HepG2 (cell line): ENCODE measurements around the gene ELAC1. TPM values are rescaled to one million over a fixed set of nuclear protein-coding genes. Genes with fewer than 3 reads are reported as not detected.

ENCODE experiments used
- ARID2 ChIP-seq: sonication (generic); formaldehyde crosslinking; IDR thresholded peaks from 2 replicates; pipeline ENCODE4 v1.8.1; 2022; ENCODE audit warnings: mild to moderate bottlenecking, missing genetic modification reagents, borderline replicate concordance
- CBFB ChIP-seq: sonication (generic); formaldehyde crosslinking; IDR thresholded peaks from 2 replicates; pipeline ENCODE4 v1.4.0; 2020; ENCODE audit warnings: missing genetic modification reagents
- CBX5 ChIP-seq: sonication (generic); formaldehyde crosslinking; IDR thresholded peaks from 2 replicates; pipeline ENCODE4 v1.4.0; 2020; ENCODE audit warnings: missing genetic modification reagents, borderline replicate concordance
- CSRNP2 ChIP-seq: sonication (generic); formaldehyde crosslinking; conservative IDR thresholded peaks from 2 replicates; pipeline ENCODE4 v1.8.0; 2022; ENCODE audit warnings: low read depth, missing genetic modification reagents
- E2F2 ChIP-seq: sonication (generic); formaldehyde crosslinking; IDR thresholded peaks from 2 replicates; pipeline ENCODE4 v1.4.0; 2020; ENCODE audit warnings: missing genetic modification reagents, borderline replicate concordance
- HOXA7 ChIP-seq: sonication (generic); formaldehyde crosslinking; IDR thresholded peaks from 2 replicates; pipeline ENCODE4 v1.8.1; 2022; ENCODE audit warnings: mild to moderate bottlenecking, missing genetic modification reagents, moderate library complexity
- MTERF4 ChIP-seq: sonication (generic); formaldehyde crosslinking; IDR thresholded peaks from 2 replicates; pipeline ENCODE4 v1.8.0; 2023; ENCODE audit warnings: mild to moderate bottlenecking, missing genetic modification reagents
- NR0B2 ChIP-seq: sonication (generic); formaldehyde crosslinking; IDR thresholded peaks from 2 replicates; pipeline ENCODE4 v1.4.0; 2020; ENCODE audit warnings: mild to moderate bottlenecking, missing genetic modification reagents
- SALL1 ChIP-seq: sonication (generic); formaldehyde crosslinking; IDR thresholded peaks from 2 replicates; pipeline ENCODE4 v1.8.0; 2022; ENCODE audit warnings: mild to moderate bottlenecking, missing genetic modification reagents
- SMAD1 ChIP-seq: sonication (generic); formaldehyde crosslinking; IDR thresholded peaks from 2 replicates; pipeline ENCODE4 v1.4.0; 2020; ENCODE audit warnings: missing genetic modification reagents, low read depth, mild to moderate bottlenecking, borderline replicate concordance
- SRF ChIP-seq: IDR thresholded peaks from 2 replicates; pipeline ENCODE4 v1.6.1; 2011; ENCODE audit warnings: mild to moderate bottlenecking, low read depth, low read length, moderate library complexity
- SRSF1 ChIP-seq: fragments of 200-400 bp; formaldehyde crosslinking; optimal IDR thresholded peaks from 2 replicates; pipeline ENCODE3; 2017; ENCODE audit warnings: mild to moderate bottlenecking, low read depth, low read length, moderate library complexity
- STAT5B ChIP-seq: sonication (generic); formaldehyde crosslinking; IDR thresholded peaks from 2 replicates; pipeline ENCODE4 v1.4.0; 2020; ENCODE audit warnings: missing genetic modification reagents
- U2AF2 ChIP-seq: fragments of 200-400 bp; formaldehyde crosslinking; IDR thresholded peaks from 2 replicates; pipeline ENCODE4 v1.6.1; 2017; ENCODE audit warnings: low read depth, mild to moderate bottlenecking, low read length
- ZBTB14 ChIP-seq: sonication (generic); formaldehyde crosslinking; IDR thresholded peaks from 2 replicates; pipeline ENCODE4 v1.4.0; 2020; ENCODE audit warnings: missing genetic modification reagents
- ZBTB37 ChIP-seq: sonication (generic); formaldehyde crosslinking; IDR thresholded peaks from 2 replicates; pipeline ENCODE4 v1.4.0; 2020; ENCODE audit warnings: mild to moderate bottlenecking, missing genetic modification reagents
- ZNF224 ChIP-seq: sonication (generic); formaldehyde crosslinking; IDR thresholded peaks from 2 replicates; pipeline ENCODE4 v1.5.0; 2020; ENCODE audit warnings: mild to moderate bottlenecking, missing genetic modification reagents
- ZNF317 ChIP-seq: sonication (generic); formaldehyde crosslinking; IDR thresholded peaks from 2 replicates; pipeline ENCODE4 v1.5.0; 2020; ENCODE audit warnings: mild to moderate bottlenecking, missing genetic modification reagents
- ZNF430 ChIP-seq: sonication (generic); formaldehyde crosslinking; IDR thresholded peaks from 2 replicates; pipeline ENCODE4 v1.9.0; 2021; ENCODE audit warnings: mild to moderate bottlenecking, missing genetic modification reagents
- ZNF724P ChIP-seq: sonication (generic); formaldehyde crosslinking; IDR thresholded peaks from 2 replicates; pipeline ENCODE4 v1.8.0; 2022; ENCODE audit warnings: missing genetic modification reagents, borderline replicate concordance
- ZNF776 ChIP-seq: sonication (generic); formaldehyde crosslinking; IDR thresholded peaks from 2 replicates; pipeline ENCODE4 v1.4.0; 2020; ENCODE audit warnings: mild to moderate bottlenecking, missing genetic modification reagents
- polyA plus RNA-seq, 8 experiments: library from polyadenylated mRNA; depleted of rRNA in 3 of 8; stranded (reverse) in 7 of 8; unstranded in 1 of 8; fragments of >200 nt; fragmentation: Illumina TruSeq in 4 of 8; extraction: Trizol in 4 of 8; gene quantifications; 2 replicates each; pipeline versions ENCODE4 v1.2.1 to v1.2.3, GENCODE V29; 2011 to 2016; ENCODE audit warnings: low read depth in 4 of 8, missing spikeins in 1 of 8, mixed read lengths in 1 of 8; ENCODE audit not compliant: insufficient read depth in 1 of 8
- total RNA-seq, 5 experiments: library from RNA; depleted of rRNA; stranded (reverse); fragments of >200 nt; fragmentation: Illumina TruSeq; extraction: Trizol; gene quantifications; 2 replicates each; pipeline ENCODE4 v1.2.3, GENCODE V29; 2016; ENCODE audit warnings: low read depth in 1 of 5

The ELAC1 gene
- total and polyA plus RNA-seq, 2 of the 13 experiments (the other 11 are each of a cell fraction or from before 2014, with no cell fraction given): 1.9 to 3.6 TPM

- TF ChIP-seq MTERF4 (CRISPR knock-in tag) (no peak), ARID2 (CRISPR knock-in tag) (0 out of 2 replicates have a peak, but pooled peaks have one; percentile 87), ZNF776 (no peak; the same call in 1 of the 2 replicates), CBX5 (no peak), SRSF1 (no peak), SMAD1 (CRISPR knock-in tag) (no peak), CBFB (CRISPR knock-in tag) (peak; percentile 34; the same call in 1 of the 2 replicates), ZNF430 (CRISPR knock-in tag) (0 out of 2 replicates have a peak, but pooled peaks have one; percentile 36), NR0B2 (no peak), U2AF2 (no peak), ZNF724P (CRISPR knock-in tag) (0 out of 2 replicates have a peak, but pooled peaks have one; percentile 19), E2F2 (CRISPR knock-in tag) (peak; percentile 41; the same call in 1 of the 2 replicates), SRF (no peak), SALL1 (CRISPR knock-in tag) (peak; percentile 61; the same call in 1 of the 2 replicates), CSRNP2 (CRISPR knock-in tag) (no peak), STAT5B (CRISPR knock-in tag) (no peak; the same call in 1 of the 2 replicates), ZNF224 (CRISPR knock-in tag) (0 out of 2 replicates have a peak, but pooled peaks have one; percentile 45), ZBTB14 (CRISPR knock-in tag) (peak; percentile 76), HOXA7 (CRISPR knock-in tag) (no peak), ZBTB37 (CRISPR knock-in tag) (no peak), ZNF317 (CRISPR knock-in tag) (no peak)
Measured at GRCh38 chr18:50967714-50968661, at the start of gene ELAC1 (continued).
